Right lobe of liver (tissue), 4 donors: ENCODE data around the gene ABHD5.

Experiments used
- POLR2A ChIP-seq: fragments of 450-650 bp; IDR thresholded peaks from one replicate; pipeline ENCODE4 v1.6.1; 2017; ENCODE audit warnings: antibody characterized with exemption, mild to moderate bottlenecking
- TF ChIP-seq, protein P1 (sequence below), 4 donors: fragments of 200-600 bp in 3 of 4; fragments of 450-650 bp in 1 of 4; IDR thresholded peaks; one replicate each; pipeline versions ENCODE4 v1.5.1 to v1.8.0; 2016 to 2022; ENCODE audit warnings: antibody characterized with exemption in 4 of 4, mild to moderate bottlenecking in 2 of 4
- donor health status: DM: no; HTN: no; CAD: no.
- donor health status: DM: no; HTN: no; CAD: no.
- donor health status: DM: no; HTN: yes; CAD: no.

DNA sequence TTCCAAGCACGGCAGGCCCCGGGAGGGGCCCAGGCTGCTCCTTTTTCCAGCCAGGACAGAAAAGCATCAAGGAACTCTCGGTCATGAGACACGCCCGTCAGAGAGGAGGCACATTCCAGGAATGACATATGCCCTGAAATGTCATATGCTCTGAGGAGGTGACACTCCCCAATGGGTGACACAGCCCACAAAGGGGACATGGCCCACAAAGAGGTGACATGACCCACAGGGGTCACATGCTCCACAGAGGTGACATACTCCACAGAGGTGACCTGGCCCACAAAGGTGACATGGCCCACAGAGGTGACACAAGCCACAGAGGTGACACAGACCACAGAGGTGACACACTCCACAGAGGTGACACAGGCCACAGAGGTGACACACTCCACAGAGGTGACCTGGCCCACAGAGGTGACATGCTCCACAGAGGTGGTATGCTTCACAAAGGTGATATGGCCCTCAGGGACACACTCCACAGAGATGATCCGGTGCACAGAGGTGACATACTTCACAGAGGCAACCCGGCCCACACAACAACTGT, 79.2 kb downstream of the ABHD5 start:
- TF ChIP-seq, protein P1, sequence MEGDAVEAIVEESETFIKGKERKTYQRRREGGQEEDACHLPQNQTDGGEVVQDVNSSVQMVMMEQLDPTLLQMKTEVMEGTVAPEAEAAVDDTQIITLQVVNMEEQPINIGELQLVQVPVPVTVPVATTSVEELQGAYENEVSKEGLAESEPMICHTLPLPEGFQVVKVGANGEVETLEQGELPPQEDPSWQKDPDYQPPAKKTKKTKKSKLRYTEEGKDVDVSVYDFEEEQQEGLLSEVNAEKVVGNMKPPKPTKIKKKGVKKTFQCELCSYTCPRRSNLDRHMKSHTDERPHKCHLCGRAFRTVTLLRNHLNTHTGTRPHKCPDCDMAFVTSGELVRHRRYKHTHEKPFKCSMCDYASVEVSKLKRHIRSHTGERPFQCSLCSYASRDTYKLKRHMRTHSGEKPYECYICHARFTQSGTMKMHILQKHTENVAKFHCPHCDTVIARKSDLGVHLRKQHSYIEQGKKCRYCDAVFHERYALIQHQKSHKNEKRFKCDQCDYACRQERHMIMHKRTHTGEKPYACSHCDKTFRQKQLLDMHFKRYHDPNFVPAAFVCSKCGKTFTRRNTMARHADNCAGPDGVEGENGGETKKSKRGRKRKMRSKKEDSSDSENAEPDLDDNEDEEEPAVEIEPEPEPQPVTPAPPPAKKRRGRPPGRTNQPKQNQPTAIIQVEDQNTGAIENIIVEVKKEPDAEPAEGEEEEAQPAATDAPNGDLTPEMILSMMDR (IDR thresholded peaks at IDR 0.05), result no peak
- TF ChIP-seq POLR2A, result no peak
